ENCODE measurements around the gene MYO19.

MYO19 gene

DNA sequence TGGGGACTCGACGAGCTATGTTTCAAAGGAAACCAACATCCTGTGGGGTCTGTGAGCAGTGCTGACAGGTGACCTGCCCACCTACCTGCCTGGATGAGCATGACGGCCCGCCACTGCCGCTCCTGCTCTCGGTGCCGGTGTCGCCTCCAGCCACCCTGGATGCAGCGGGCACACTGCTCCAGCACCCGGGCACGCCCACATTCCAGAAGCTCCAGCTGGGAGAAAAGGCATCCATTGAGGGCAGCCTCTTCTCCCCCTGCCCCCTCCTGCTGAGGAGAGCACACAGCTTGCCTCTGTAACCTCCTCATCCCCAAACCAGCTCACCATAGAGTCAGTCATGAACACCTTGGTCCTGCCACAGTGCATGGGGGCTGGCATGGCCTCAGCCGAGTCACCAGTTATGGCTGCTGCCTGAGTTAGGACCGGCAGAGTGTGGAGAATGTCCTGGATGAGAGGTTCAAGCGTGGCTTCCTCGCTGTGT, 33.9 kb downstream of the MYO19 start:
- no peak overlapping the region for H3K27ac ChIP-seq (ENCODE audit: low read length)
- no peaks in the 10 kb centered on the region for H3K79me2 ChIP-seq (ENCODE audit: low read length)
- H3K9ac ChIP-seq (ENCODE audit: low read length): no peak overlapping the region
- H3K4me2 ChIP-seq (ENCODE audit: low read length): no peak overlapping the region
- no peaks in the 10 kb centered on the region for H3K27me3 ChIP-seq (ENCODE audit: low read depth, low read length)
- H3K36me3 ChIP-seq (replicated peaks; ENCODE audit: low read depth, low read length): peaks cover 28% of the 10 kb centered on the region
- no peaks in the 10 kb centered on the region for H3K9me3 ChIP-seq (ENCODE audit: insufficient read depth, low read length)
- TF ChIP-seq EZH2phosphoT487 (IDR thresholded peaks at IDR 0.05; ENCODE audit: low read depth): no peak
- TF ChIP-seq, protein P1, sequence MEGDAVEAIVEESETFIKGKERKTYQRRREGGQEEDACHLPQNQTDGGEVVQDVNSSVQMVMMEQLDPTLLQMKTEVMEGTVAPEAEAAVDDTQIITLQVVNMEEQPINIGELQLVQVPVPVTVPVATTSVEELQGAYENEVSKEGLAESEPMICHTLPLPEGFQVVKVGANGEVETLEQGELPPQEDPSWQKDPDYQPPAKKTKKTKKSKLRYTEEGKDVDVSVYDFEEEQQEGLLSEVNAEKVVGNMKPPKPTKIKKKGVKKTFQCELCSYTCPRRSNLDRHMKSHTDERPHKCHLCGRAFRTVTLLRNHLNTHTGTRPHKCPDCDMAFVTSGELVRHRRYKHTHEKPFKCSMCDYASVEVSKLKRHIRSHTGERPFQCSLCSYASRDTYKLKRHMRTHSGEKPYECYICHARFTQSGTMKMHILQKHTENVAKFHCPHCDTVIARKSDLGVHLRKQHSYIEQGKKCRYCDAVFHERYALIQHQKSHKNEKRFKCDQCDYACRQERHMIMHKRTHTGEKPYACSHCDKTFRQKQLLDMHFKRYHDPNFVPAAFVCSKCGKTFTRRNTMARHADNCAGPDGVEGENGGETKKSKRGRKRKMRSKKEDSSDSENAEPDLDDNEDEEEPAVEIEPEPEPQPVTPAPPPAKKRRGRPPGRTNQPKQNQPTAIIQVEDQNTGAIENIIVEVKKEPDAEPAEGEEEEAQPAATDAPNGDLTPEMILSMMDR (IDR thresholded peaks at IDR 0.05; ENCODE audit: low read depth, low read length): no peak
- H3K4me3 ChIP-seq (ENCODE audit: low read length): no peak overlapping the region
- H3K4me1 ChIP-seq (ENCODE audit: low read length): no peaks in the 10 kb centered on the region
- H2AFZ ChIP-seq (ENCODE audit: low read depth, low read length): no peak overlapping the region
- H4K20me1 ChIP-seq (ENCODE audit: insufficient read depth, low read length): no peaks in the 10 kb centered on the region

DNA sequence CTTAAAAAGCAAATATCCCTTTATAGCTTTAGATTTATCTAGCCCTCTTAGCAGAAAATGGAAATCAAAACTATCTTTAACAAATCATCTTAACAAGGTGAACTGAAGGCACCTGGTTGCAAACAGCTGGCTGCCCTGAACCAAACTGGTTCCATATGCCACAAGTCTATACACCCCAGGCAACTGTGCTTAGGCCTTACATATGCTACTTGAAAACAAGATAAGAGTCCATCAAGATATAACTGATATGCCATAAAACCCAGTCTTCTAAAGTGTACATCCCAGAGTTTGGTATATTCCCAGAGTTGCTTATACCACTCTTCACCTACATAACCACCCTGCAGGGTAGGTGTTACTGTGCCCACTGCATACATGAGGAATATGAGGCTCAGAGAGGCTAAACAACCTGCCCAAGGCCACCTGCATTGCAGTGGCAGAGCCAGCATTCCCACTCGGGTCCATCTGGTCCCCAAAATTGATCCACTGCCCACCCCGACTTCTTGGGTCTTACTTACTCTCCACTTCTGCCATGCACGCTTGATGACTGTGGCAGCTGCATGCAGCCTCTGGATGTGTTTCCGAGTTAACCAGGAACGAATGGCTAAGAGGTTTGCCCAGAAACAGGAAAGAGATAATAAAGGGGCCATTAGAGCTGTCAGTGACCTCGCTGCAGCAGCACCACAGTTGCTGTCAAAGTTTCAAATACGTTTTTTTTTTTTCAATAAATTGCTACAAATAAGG, 35.9 kb downstream of the MYO19 start:
- no peaks in the 10 kb centered on the region for H3K27me3 ChIP-seq (ENCODE audit: low read depth, low read length)
- no peaks in the 10 kb centered on the region for H4K20me1 ChIP-seq (ENCODE audit: insufficient read depth, low read length)
- no peaks in the 10 kb centered on the region for H3K79me2 ChIP-seq (ENCODE audit: low read length)
- TF ChIP-seq, protein P1 (IDR thresholded peaks at IDR 0.05; ENCODE audit: low read depth, low read length): no peak
- no peak for TF ChIP-seq EZH2phosphoT487 (IDR thresholded peaks at IDR 0.05; ENCODE audit: low read depth)
- H2AFZ ChIP-seq (ENCODE audit: low read depth, low read length): no peak overlapping the region
- H3K4me3 ChIP-seq (ENCODE audit: low read length): no peak overlapping the region
- no peak overlapping the region for H3K9ac ChIP-seq (ENCODE audit: low read length)
- no peaks in the 10 kb centered on the region for H3K9me3 ChIP-seq (ENCODE audit: insufficient read depth, low read length)
- H3K4me1 ChIP-seq (ENCODE audit: low read length): no peaks in the 10 kb centered on the region
- no peak overlapping the region for H3K27ac ChIP-seq (ENCODE audit: low read length)
- peaks cover 44% of the 10 kb centered on the region for H3K36me3 ChIP-seq (replicated peaks; ENCODE audit: low read depth, low read length)
- no peak overlapping the region for H3K4me2 ChIP-seq (ENCODE audit: low read length)

DNA sequence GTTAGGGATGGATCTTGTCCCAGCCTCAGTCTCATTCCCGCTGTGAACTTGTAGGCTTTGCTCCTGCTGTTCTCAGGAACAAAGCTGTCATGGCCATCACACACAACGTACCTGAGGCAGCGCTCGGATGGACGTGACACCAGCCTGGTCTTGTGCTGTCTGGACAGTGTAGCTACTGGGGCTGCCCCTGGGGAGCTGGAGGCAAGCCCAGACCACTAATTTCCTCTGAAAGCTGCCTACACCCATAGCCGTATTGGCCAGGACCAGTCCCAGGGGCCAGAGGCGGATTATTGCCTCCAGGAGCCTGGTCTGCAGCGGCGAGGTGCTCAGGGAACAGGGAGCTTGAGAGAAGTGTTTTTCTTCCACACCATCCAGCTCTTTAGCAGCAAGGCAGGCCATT, 36.5 kb downstream of the MYO19 start:
- no peak overlapping the region for H3K4me2 ChIP-seq (ENCODE audit: low read length)
- H3K36me3 ChIP-seq (replicated peaks; ENCODE audit: low read depth, low read length): peaks cover 44% of the 10 kb centered on the region
- H3K4me3 ChIP-seq (ENCODE audit: low read length): no peak overlapping the region

More for the DNA sequence above, 36.5 kb downstream of the MYO19 start:
- Histone ChIP-seq H4K20me1 (ENCODE audit: insufficient read depth, low read length) (no peaks in the 10 kb centered on the region), H3K9me3 (ENCODE audit: insufficient read depth, low read length) (no peaks in the 10 kb centered on the region), H3K27me3 (ENCODE audit: low read depth, low read length) (no peaks in the 10 kb centered on the region), H2AFZ (ENCODE audit: low read depth, low read length) (no peak overlapping the region), H3K79me2 (ENCODE audit: low read length) (no peaks in the 10 kb centered on the region), H3K27ac (ENCODE audit: low read length) (no peak overlapping the region), H3K4me1 (ENCODE audit: low read length) (no peaks in the 10 kb centered on the region), H3K9ac (ENCODE audit: low read length) (no peak overlapping the region)
- TF ChIP-seq, protein P1 (IDR thresholded peaks at IDR 0.05; ENCODE audit: low read depth, low read length): no peak
- no peak for TF ChIP-seq EZH2phosphoT487 (IDR thresholded peaks at IDR 0.05; ENCODE audit: low read depth)

Data from OCI-LY3 (cell line).